ENCODE data around the gene KMT5B.

The KMT5B gene

DNA sequence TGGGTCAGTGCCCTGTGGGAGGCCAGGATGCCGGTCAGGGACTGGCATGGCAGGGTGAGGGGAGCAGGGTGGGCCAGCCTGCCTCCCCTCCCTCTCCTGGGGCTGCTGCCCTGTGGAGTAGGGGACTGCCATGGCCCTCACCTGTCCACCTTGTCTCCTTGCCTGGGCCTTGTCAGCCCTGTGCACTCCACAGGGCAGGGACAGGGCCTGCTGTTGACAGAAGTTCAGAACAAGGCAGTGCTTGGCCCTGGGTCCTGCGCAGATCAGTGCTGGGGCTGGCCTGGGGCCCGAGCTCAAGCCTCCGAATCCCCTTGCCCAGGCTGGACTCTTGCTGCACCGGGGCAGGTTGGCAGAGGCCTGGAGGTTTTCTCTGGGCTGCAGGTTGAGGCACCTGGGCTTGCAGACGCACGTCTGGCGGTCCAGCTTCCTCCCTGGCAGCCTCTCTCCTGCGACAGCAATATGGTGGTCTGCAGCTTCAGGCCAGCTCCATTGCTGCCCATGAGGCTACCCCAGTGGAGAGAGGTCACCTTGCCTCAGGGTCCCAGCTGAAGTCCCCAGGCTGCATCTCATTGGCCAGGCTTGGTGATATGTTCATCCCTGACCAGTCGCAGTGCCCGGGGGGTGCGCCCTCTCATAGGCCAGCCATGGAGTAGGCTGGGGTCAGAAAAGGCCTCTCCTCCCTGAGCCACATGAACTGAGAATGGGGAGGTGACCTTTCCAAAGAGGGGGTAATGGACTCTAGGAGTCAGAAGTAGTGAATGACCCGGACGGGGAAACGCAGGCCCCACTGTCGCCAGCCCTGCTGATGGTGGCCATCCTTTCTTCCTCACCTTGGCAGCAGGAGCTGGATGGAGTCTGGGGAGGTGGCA is 70.4 kb downstream of the KMT5B start:
- no peak for DNase-seq

DNA sequence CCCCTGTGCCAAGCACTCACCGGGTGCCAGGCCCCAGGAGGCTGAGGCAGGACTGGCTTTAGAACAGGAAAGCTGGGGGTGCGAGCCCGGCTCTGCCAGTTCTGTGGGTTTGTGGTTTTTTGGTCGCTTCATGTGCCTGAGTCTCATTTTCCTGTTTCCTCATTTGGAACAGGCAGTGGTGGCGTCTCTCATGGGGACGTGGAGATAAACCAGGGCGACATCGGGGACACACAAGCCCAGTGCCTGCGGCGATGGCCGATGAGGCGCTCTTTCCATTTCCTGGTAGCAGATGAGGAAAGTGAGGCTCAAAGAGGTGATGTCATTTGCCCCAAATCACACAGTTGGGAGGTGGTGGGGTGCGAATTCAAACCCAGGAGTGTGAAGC is 71.1 kb downstream of the KMT5B start:
- DNase-seq, result no peak

DNA sequence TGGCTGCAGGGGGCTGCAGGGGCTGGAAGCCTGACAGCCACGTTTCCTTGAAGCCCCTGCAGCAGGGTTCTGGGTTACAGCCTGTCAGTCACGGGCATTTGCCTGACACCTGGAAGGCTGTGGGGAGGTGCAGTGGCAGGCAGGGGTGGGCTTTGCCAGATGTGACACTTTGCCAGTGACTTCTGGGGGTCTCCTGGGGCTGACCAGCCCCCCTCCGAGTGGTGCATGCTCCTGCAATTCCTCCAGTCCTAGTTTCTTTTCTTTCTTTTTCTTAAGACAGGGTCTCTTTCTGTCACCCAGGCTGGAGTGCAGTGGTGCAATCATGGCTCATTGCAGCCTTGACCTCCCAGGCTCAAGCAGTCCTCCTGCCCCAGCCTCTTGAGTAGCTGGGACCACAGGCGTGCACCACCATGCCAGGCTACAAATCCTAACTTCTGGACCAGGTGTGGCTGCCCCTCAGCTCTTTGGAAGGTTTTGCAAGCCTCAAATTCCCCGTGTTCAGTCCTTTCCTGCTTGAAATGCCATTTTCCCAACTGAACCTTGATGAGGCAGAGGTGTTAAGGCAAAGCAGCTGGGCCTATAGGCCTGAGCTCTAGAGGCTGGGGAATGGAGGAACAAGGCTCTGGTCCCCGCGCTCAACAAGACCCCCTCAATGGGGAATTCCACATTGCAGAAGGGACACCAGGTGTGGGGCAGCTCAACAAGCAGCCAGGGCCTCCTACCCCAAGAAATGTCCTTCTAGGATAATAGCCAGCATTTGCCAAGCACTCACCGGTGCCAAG is 71.7 kb downstream of the KMT5B start:
- no peak for DNase-seq

DNA sequence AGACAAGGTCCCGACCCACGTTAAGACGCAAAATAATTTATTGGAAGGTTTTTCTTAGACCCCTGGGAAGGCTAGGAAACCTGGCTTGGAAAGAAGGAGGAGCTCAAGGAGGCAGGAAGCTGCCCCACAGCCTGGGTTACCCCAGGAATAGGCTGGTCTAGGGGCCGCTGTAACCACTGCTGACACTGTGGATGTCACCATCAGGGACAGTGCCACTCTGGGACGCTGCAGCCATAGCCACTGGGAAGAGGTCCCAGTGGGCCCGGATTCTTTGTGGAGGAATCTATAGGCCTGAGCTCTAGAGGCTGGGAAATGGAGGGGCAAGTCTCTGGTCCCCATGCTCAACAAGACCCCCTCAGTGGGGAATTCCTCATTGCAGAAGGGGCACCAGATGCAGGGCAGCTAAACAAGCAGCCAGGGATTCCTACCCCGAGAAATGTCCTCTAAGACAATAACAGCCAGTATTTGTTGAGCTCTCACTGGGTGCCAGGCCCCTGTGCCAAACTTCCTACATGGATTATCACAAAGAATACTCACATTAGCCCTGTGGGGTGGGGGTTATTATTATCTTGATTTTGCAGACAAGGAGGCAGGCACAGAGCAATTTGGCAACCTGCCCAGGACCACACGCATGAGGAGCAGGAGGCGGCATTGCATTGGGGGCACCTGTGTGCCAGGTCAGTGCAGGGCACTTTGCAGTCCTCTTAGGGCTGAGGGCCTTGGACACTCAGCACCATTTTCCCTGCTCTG is 72.4 kb downstream of the KMT5B start:
- DNase-seq, result no peak

DNA sequence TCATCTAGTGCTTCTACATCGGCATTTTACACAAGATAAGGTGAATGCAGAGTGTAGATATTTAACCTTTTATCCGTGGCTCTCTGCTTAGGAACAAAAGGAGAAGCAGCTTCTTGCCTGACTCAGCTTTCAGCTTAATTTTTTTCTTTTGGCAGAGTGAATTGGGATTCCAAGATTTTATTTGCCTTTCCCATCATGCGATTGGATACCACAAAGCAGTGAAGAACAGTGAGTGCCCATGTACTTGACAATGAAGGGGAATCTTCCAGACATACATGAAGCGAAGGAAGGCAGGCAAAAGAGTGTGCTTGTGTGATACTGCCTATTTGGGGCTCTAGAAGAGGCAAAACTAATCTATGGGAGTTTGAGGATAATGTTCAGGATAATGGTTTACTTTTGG is 74.9 kb downstream of the KMT5B start:
- DNase-seq, result no peak

DNA sequence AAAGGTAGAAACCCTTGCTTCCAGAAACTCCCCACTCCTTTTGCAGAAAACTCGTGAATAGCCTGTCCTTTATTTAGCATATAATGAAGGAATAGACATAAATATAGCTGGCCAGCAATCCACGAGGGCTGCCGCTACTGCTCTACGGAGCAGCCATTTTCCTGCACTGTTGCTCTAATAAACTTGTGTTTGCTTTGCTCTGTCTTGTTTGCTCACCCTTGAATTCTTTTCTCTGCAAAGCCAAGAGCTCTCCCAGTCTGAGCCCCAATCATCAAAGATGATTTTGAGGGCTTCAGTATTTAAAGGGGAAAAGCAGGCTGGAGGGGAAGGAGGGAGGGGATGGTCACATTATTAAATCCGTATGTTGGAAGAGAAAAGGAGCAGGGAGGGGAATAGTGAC is 75.3 kb downstream of the KMT5B start:
- no peak for DNase-seq

DNA sequence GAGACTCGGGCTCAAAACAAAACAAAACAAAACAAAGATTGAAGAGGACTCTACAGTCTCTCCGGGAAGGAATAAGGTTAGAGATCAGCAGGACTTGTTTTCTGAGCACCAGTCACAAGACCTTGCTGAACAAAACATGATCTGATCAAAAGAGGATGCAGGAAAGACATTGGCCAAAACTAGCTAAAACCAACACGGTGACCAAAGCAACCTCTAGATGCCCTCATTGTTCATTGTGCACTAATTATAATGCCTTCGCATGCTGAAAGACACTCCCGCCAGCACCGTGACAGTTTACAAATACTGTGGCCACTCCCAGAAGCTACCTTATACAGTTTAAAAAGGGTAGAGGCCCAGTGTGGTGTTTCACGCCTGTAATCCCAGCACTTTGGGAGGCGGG is 76.2 kb downstream of the KMT5B start:
- DNase-seq, result no peak

DNA sequence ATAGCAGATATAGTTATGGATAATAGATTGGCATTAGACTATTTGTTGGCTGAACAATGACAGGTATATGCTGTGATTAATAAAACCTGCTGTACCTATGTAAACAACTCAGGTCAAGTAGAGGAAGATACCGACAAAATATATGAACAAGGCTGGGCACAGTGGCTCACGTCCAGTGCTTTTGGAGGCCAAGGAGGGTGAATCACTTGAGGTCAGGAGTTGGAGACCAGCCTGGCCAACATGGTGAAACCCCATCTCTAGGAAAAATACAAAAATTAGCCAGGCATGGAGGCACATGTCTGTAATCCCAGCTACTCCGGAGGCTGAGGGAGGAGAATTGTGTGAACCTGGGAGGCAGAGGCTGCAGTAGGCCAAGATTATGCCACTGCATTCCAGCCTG is 77.9 kb downstream of the KMT5B start:
- no peak for DNase-seq

DNA sequence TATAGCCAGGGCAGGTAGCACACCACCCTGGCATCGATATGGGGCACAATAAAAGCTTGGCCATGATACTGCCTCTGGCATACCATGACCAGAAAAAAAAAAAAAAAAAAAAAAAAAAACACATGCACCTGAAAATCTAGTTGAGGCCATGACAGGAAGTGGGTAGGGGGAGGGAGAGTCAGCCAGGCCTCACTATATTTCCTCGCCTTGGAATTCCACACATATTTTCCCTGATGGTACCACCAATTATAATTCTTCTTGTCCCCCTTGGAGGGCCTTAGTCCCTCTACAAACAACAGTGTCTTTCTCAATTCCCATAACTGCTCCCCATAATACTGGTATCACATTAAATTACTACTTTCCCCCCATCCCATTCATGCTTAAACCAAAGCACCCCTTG is 79.3 kb downstream of the KMT5B start:
- DNase-seq, result no peak

DNA sequence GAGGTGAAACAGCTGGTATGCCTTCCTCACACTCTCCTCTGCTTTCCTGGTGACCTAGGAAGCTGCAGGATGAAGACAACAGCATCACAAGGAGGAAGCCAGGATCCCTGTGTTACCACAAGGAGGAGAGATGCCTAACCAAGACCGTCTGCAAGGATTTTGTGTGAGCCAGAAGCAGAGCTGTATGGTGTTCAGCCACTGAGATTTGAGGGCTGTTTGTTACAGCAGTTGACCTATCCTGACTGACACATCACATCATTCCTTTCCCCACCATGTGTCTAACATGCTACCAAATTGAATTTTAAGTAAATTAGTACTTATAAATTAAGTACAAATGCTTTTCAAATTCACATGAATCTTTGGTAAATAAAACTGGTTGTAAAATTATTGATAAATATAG is 83.0 kb downstream of the KMT5B start:
- DNase-seq, result no peak

DNA sequence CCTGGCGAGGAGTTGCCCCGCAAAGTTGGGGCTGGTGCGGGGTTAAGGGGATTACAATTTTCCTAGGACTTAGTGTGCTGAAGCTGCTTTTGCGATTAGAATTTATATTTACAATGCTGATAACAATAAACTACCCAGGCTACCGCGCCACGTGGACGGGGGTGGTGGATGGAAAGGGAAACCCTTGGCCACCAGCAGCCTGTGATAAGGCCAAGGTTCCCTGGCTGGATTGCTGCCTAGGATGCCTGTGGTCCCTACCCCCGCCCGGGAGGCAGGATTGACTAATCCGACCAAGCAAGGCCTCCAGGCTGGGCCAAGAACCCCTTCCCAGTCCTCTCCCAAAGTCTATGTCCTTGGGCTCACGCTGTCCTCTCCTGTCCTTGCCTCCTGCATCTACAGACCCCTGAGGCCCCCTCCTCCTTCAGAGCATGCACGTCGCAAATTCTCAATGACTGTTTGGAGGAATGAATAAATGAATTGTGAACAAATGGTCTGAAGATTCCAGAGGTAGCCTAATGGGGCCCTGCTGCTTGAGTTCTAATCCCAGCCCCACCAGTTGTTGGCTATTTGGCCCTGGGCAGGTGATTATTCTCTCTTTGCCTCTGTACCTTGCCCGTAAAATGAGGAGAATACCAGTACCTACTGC is 84.3 kb downstream of the KMT5B start:
- DNase-seq, result no peak

DNA sequence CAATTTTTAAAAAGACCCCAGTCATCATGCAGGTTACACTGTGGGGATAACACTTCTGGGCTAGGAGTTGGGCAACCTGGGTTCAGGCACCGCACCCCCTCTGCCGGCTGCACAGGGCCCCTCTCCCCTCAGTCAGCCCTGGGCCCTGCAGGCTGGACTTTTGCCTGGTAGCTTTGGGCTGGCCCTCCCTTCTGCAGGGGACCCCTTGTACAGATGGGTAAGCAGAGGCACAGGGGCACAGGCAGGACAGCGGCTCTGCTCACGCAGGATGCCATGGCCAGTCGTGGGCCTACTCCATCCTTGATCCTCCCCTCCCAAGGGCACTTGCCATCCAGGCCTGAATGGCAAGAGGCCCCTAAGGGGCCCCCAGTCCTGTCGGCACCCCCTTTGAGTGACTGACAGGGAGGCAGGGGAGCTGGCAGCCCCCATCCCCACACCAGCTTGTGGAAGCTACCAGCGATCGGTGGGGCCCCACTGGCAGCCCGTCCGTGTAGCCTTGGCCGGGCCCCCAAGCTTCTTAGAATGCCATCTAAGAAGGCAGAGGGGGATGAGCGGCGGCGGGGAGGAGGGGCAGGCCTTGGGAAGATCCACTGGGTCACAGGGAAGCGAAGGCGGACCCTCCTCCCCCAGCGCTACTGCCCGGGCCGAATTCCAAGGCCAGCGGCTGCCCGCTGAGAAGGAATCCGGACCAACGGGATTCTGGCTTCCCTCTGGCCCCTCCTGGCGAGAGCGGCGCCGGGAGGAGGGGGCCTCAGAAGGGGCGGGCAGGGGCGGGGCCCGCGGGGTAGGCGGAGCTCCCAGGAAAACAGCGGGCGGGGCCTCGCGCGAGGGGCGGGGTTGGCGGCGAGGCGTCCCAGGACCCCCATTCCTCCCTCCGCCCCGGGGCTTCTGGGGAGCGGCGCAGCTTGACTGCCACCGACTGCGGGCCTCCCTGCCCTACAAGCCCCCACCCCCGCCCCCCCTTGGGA is 85.1 kb downstream of the KMT5B start:
- no peak for DNase-seq

DNA sequence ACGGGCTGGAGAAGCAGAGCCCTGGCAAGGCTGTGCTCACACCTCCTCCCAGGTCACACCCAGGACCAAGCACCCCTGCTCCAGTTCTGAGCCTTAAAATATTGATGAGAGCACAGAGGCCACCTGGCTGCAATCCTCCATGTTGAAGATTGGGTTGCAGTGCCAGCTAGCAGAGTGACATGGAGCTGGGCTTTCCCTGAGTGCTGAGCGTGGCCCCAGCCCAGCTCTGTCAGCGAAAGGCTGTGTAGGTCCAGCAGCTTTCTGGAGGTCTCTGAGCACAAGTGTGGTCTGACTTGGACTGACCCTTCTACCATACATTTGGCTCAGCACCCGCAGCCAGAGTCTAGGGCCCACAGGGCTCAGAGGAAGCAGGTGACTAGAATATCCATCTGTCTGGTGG is 87.9 kb downstream of the KMT5B start:
- DNase-seq, result no peak

DNA sequence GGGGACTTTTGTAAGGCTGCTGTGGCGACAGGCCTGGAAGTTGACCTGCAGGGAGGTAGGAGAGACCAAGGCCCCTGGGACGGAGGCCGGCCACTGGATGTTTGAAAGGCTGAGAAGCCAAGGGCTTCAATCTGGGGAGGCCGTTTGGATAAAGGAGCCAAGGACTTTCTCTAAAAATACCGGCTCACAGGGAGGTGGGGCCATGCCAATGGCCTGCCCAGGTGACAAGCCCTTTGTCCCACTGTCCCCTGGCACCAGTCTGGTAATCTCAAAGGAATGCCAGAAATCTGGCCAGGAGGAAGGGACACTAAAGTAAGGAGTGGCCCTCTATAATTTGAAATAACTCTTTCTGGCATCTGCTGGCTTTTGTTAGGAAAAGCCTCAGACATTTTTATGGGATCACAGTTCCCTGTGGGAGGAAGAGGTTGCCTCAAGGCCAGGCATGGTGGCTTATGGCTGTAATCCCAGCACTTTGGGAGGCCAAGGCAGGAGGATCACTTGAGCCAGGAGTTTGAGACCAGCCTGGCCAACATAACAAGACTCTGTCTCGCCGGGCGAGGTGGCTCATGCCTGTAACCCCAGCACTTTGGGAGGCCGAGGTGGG is 90.1 kb downstream of the KMT5B start:
- DNase-seq, result no peak

DNA sequence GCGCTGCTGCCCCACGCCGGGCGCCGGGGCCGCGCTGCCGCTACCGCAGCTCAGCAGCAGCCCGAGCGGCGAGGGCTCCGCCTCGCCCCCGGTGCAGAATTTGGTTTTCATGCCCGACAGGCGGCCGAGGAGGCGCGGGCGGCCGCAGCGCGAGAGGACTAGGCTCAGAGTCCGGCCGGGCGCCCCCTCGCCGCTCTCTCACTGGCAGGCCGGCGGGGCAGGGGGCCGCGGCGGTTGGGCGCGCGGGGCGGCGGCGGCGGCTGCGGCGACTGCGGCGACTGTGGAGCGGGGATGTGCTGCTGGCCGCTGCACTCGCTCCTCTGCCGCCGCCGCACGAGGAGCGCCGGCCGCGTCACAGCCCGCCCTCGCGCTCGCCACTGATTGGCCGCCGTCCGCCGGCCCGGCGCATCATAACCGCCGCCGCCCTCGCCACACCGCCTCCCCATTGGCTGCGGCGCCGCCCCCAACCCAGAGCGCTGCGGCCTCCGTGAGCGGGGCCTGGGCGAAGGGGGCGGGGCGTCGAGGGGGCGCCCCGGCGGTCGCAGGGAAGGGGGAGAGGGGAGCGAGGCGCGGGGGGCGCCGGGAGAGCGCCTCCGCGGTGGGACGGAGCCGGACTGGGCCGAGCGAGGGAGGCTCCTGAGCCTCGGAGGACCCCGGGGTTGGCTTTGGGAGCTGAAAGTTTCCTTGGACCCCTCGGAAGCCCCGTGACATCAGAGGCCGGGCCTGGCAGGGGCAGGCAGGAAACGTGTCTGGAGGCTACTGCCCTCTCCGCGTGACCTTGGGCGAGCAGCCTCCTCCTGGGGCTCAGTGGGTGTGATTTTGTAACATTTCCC is 91.8 kb downstream of the KMT5B start, which contains the start of gene CHKA:
CHKA (minus strand) TSS at position 322 of the 833 bp plus-strand sequence; CDS start at position 111, 211 bp downstream.
- DNase-seq, result peak; percentile 86

DNA sequence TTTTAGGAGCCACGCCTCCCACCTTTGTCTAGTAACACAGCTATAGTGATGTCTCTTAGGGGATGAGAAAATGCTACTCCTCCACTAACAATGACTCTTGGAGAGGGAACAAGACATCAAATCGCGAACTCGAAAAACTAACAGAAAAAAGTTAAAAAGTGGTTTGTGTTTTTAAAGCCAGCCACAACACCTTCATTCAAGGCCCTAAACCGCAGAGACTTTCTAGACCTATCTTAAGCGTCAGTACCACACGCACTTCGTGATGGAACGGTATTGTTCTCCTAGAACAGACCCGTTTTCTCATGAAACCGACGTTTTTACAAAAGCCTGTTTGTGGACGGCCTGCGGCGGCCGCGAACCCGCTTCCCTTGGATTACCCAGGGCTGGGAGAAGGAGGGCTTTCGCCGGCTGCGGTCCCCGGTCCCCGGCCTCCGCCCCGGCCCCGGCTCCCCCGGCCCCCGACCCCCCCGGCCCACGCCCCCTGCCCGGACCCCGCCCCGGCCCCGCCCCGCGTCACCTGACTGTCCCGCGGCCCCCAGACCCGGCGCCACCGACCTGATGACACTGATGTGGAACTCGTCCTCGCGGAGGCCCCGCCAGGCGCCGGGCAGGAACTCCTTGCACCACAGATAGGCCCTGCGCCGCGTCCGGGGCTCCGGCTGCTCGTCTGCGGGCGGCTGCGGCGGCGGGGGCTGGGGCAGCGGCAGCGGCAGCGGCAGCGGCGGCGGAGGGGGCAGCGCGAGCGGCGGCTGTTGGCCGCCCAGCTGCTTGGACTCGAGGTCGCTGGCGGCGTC is 92.6 kb downstream of the KMT5B start:
- no peak for DNase-seq

DNA sequence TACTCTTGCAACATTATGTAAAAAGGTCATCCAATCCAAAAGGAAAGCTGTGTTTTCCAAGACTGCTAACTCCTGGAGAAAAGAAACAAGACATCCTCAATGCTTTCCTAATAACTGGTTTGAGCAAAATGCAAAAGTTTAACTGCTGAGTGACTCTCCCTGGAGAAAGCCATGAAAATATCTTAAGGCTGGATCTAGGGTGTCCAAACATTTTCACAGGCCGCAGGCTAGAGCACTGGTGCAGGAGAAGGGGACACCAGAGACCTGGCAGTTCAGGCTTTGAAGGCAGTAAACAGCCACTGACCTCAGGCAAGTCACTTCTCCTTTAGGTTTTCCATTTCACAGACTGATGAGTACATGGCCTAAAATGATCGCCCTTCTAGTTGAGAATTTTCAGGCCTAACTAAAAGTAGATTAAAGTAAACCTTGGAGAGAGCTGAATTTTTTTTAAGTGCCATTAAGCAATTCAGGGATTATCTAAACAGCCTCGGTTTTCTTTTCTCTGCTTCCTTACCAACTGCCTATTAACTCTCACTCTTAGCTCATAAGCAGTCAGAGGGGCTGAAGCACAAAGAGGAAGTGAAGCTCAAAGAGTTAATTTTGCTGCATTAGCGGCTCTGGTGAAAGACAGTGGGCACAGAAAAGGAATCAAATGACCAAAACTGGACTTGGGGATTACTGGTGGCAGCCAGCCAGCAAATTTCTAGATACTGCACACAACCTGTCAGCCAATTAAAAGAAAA is 94.2 kb downstream of the KMT5B start:
- DNase-seq, result no peak

DNA sequence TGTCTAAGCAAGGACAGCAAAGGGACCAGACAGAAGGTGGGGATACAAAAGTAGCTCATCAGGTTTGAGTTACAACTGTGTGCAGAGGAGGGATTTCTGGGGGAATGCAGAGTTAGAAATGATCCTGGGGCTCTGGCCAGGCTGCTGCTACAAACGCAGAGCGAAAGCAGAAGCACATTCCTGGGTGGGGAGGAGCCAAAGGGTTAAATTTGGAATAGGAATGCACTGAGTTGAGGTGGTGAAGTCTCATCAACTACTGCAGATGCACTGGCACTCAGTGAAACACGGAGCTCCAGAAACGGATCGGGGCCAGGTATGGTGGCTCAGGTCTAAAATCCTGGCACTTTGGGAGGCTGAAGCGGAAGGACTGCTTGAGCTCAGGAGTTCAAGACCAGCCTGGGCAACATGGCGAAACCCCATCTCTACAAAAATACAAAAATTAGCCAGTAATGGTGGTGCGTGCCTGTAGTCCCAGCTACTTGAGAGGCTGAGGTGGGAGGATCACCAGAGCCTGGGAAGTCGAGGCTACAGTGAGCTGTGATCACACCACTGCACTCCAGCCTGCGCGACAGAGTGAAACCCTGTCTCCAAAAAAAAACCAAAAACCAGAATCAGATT is 95.1 kb downstream of the KMT5B start:
- DNase-seq, result no peak
